NCI-H1092 (cell line): ENCODE measurements around the gene OSGIN1.

ENCODE experiments used
- DNase-seq: peaks from one replicate; lab custom pipeline; 2025; lab: John Stamatoyannopoulos, UW

The OSGIN1 gene, protein sequence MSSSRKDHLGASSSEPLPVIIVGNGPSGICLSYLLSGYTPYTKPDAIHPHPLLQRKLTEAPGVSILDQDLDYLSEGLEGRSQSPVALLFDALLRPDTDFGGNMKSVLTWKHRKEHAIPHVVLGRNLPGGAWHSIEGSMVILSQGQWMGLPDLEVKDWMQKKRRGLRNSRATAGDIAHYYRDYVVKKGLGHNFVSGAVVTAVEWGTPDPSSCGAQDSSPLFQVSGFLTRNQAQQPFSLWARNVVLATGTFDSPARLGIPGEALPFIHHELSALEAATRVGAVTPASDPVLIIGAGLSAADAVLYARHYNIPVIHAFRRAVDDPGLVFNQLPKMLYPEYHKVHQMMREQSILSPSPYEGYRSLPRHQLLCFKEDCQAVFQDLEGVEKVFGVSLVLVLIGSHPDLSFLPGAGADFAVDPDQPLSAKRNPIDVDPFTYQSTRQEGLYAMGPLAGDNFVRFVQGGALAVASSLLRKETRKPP

GRCh38 chr16:83952940-83953795 lies at the start of gene OSGIN1:
Gene OSGIN1, plus strand, starts transcription at chr16:83953240. Its CDS starts 4,432 bp downstream, at chr16:83957672.
- peak; percentile 69 for DNase-seq

GRCh38 chr16:83903751-83904150 lies 49.3 kb upstream of the OSGIN1 start:
- peak; percentile 4 for DNase-seq

DNA sequence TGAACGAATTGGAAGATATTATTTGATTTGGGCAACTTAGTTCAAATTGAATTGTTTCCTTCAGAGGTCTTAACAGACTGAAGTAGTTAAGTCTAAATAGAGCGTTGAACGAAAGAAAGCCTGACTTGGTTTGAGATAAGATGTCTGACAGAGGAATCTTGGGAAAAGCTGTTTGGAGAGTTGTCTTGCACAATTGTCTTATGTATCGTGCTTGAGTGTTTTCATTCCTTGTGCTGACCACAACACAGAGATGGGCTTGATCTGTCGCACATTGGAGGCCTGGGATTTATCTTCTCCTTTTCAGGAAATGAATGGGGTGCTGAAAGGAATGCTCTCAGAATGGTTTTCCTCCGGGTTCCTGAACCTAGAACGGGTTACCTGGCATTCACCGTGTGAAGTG lies 46.4 kb upstream of the OSGIN1 start:
- DNase-seq: no peak

GRCh38 chr16:83907111-83907510 lies 45.9 kb upstream of the OSGIN1 start:
- no peak for DNase-seq

DNA sequence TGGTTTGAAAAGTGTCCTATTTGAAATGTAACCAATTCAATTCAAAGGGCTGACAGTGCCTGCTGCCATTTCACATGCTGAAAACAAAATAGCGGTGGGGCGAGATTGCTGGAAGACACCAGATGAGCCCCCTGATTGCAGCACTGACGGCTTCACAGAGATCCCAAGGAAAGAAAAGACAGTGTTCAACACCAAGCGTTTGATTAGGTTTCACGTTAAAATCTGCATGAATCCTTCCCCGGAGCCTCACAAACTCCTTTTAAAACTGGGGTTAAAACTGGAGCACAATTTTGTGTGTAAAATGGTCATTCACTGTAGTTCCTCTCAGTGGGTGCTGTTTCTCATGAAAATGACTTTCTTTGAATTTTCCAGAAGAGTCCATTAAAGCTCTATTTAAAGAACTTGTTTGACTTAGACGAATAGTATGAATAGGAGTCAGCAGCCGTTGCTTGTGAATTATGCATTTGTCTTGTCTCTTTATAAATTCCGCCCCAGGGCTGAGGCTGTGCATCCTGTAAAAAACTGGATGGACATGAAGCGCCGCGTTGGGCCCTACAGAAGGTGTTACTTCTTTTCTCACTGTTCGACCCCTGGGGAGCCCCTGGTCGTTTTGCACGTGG lies 45.3 kb upstream of the OSGIN1 start:
- DNase-seq: no peak

DNA sequence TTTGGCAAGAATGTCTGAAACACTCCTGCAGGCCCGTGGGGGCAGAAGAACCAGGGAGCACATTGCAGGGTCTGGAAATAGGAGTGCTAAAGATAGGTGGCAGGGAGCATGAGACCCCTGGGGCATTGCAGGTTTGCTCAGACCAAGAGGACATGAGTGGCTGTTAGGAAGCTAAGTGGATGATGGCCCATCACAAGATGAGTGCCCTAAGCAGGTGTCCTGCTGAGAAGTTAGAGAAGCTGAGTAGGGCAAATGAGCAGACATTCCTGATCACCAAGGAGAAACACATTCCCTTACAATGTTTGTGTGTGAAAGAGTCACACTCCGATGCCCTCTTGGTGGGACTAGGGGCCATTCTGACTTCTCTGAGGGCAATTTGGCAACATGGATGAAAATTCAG lies 44.2 kb upstream of the OSGIN1 start:
- no peak for DNase-seq

DNA sequence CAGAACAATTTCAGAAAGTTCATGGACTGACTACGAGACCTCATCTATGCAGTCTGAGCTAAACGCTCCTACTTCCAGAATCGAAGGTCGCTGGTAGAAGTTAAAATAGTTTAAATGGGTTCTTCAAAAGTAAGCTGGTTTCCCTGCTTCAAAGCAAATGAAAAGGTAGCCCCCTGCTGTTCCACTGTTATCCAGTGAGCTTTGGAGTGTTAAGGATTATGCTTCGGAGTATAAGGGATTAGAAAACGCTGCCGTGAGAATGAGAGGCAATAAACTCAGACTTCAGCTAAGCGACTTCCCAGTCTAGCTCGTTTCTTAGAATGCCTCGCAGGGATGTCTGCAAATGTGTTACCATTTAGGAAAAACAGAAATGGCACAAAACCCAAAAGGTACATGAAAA lies 41.8 kb upstream of the OSGIN1 start:
- no peak for DNase-seq

DNA sequence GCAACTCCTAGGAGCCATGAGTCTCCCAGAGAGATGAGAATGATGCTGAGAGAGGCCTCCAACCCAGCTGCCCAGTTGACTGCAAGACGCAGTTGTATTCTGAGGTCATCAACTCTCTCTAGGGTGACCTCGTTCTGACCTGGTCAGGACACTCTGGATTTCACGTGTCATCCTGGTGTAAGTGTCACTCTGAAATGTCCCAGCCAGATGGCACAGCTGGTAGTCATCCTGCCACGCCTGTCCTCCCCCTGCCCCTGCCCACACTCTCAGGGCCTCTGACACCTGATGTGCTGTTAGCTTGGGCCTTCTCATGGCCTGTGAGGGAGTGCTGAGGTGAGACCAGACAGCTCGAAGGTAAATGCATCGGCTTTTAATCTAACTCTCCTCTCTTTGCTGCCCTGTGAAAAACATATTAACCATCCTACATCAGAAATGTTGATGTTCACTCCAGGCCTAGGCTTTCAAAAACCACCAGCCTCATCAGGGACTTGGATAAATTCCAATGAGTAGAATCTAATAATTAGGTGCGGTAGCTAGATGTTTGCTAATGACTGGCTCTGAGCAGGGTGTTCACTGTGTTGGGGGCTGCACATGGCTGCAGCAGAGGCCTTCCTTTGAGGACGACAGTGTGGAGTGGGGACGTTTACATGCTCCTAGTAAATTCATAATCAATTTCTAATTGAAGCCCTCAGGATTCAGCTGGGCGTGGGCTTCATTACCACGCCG lies 40.4 kb upstream of the OSGIN1 start:
- DNase-seq: no peak

- no peak for DNase-seq
These were observed 39.8 kb upstream of the OSGIN1 start for GRCh38 chr16:83913245-83913633.

- DNase-seq: no peak
These were observed 38.8 kb upstream of the OSGIN1 start for GRCh38 chr16:83914091-83914710.

GRCh38 chr16:83915081-83915480 lies 38.0 kb upstream of the OSGIN1 start:
- no peak for DNase-seq

DNA sequence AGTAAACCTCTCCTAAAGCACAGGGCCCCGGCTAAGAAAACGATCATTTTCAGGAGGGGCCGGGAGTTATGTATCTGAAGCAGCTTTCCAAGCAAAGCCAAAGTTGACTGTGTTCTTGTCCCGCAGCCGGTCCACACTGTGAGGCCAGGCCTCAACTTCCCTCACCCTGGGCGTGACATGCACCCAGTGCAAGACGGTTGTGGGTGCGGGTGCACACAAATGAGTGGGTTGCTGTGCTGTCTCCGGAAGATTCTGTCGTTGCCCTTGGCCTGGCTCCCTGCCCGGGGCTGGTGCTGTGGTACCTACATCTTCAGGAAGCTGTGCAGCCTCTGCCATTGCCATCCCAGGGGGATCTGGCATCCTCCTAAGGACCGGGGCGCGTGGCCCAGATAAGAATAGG lies 37.5 kb upstream of the OSGIN1 start:
- no peak for DNase-seq

DNA sequence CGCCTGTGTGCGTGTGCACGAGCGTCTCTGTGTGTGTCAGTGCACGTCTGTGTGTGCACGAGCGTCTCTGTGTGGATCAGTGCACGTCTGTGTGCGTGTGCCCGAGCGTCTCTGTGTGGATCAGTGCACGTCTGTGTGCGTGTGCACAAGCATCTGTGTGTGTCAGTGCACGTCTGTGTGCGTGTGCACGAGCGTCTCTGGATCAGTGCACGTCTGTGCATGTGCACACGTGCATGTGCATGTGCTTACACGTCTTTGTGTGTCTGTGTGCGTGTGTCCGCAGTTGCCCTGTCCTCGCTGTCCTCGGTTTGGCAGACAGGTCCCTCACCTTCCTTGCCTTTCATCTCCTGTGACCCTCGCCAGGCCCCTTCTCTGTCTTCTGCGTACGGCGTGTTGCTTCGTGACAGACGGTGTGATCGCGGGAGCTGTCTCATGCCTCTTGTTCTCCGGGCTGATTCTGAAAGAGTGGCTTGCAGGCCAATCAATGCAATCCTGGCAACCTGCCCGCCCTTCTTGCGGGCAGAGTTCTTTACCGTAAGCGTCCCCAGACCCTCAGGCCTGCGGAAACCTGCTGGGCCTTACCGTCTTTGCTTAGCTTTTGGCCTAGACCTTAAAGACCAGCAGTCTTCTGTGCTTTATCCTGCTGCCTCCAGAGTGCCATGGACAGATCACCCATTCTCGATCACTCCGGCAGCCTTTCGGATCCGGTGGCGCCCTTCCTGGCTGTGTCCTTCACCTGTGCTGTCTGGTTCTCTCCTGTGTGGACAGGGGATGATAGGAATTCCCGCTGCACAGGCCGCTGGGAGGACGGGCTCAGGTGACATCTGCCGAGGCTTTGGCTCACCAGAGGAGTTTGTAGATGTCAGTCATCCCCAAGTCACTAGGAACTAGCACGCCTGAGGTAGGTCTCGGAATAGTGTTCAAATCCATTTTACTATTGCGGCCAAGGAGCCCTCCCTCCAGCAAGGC lies 35.6 kb upstream of the OSGIN1 start:
- DNase-seq: no peak

GRCh38 chr16:83920894-83921491 lies 32.0 kb upstream of the OSGIN1 start:
- no peak for DNase-seq

DNA sequence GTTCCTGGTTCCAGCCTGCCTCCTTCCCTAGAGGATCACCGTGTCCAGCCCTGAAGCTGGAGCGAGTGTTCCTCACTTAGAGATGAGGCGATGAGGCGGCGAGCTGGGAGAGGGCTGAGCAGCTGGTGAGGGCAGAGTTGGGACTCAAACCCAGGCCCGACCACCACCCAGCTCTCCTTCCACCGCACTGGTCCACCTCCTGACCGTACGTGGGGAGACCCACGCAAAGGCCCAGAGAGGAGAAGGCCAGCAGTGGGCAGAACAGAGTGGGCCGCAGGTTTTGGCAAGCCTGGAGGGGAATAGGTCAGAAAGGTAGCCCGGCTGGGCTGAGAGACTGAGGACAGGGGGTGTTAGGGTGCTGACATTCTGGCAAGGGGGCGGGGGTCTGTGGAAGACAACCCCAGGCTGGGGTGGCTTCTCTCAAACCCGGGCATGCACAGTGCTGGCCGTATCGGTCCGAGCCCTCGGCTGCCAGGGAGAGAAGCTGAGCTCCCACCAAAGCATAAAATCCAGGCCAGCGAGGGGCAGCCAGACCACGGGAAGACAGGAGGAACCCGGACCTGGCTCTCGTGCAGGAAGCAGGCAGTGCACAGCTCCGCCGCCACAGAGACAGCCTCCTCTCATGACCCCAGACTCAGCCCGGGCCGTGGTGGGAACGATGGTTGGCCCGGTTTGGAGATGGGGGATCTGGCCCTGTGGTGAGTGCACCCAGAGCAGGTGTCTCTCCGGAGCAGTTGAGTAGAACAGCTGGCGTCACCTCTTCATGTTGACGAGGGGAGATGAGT lies 29.3 kb upstream of the OSGIN1 start:
- no peak for DNase-seq

GRCh38 chr16:83924686-83925085 lies 28.4 kb upstream of the OSGIN1 start:
- no peak for DNase-seq

- no peak for DNase-seq
These were observed 27.7 kb upstream of the OSGIN1 start for GRCh38 chr16:83925095-83925905.
